DOHH2 (cell line): ENCODE data around the gene TMEM95.

ENCODE experiments used
- CTCF ChIP-seq: fragments of 200-600 bp; sonication (generic); IDR thresholded peaks from one replicate; pipeline ENCODE4 v1.5.1; 2014; ENCODE audit warnings: antibody characterized with exemption, mild to moderate bottlenecking, low read depth, low read length; ENCODE audit not compliant: poor library complexity, severe bottlenecking
- EZH2phosphoT487 ChIP-seq: fragments of 200-600 bp; sonication (generic); IDR thresholded peaks from 2 replicates; pipeline ENCODE4 v1.6.1; 2017; ENCODE audit warnings: borderline replicate concordance, mild to moderate bottlenecking, antibody characterized with exemption, low read length, moderate library complexity, mixed read lengths

DNA sequence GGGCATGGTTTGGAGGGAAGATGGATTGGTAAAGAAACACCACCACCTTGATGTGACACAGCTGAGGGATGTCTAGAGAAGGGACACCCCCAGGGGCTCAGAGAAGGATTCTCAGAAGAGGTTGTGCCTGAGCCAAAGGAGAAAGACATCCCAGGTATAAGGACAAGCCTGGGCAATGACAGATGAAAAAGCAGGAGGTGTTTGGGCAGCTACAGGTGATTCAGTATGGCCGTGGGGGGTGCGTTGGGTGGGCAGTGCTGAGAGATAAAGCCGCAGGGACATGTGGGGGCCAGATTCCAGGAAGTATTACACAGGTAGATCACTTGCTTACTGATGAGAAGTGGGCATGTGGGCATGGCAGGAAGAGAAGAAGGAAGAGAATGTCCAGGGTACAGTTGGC lies 7.0 kb downstream of the TMEM95 start:
- TF ChIP-seq CTCF: no peak
- TF ChIP-seq EZH2phosphoT487: no peak
